C4-2B (cell line): ENCODE measurements around the gene SOX5.

Experiments
- CTCF ChIP-seq: fragments of 450-650 bp; conservative IDR thresholded peaks from 2 replicates; pipeline ENCODE4 v1.5.1; 2017; ENCODE audit warnings: mild to moderate bottlenecking
- ZFX ChIP-seq: fragments of 450-650 bp; IDR thresholded peaks from 2 replicates; pipeline ENCODE4 v1.6.1; 2017

GRCh38 chr12:23669691-23670090 is 279.8 kb downstream of the SOX5 start:
- no peak for TF ChIP-seq CTCF
- TF ChIP-seq ZFX, result no peak
